Suprapubic skin (tissue), 4 donors: ENCODE data around the gene SOX13. TPM values are rescaled to one million over a fixed set of nuclear protein-coding genes. Genes with fewer than 3 reads are reported as not detected.
A peak's percentile ranks its signal among the peaks of the same experiment; 100 is the strongest.
"Not testable (repeated sequence)": the region's sequence is repeated elsewhere in the genome, so short reads cannot be mapped to it uniquely, and the experiment has no call there.

Source experiments
- DNase-seq, 2 donors: peaks; one replicate each; pipeline ENCODE4 v3.0.0-alpha.2; 2019; ENCODE audit warnings: low spot score in 2 of 2
- H3K27ac ChIP-seq: fragments of 200-600 bp; sonication (generic); one replicate; pipeline ENCODE4 v1.5.1; 2019
- H3K27me3 ChIP-seq: fragments of 200-600 bp; sonication (generic); one replicate; pipeline ENCODE4 v1.5.1; 2019
- H3K36me3 ChIP-seq: fragments of 200-600 bp; sonication (generic); one replicate; pipeline ENCODE4 v1.5.1; 2019
- H3K4me1 ChIP-seq: fragments of 200-600 bp; sonication (generic); one replicate; pipeline ENCODE4 v1.5.1; 2019
- H3K4me3 ChIP-seq: fragments of 200-600 bp; sonication (generic); one replicate; pipeline ENCODE4 v1.5.1; 2019; ENCODE audit warnings: mild to moderate bottlenecking
- H3K9me3 ChIP-seq: fragments of 200-600 bp; sonication (generic); one replicate; pipeline ENCODE4 v1.5.1; 2019
- EP300 ChIP-seq: sonication (generic); formaldehyde crosslinking; IDR thresholded peaks from one replicate; pipeline ENCODE4 v1.6.1; 2017; ENCODE audit warnings: antibody characterized with exemption
- POLR2A ChIP-seq, 2 donors: fragments of 450-650 bp; IDR thresholded peaks; one replicate each; pipeline ENCODE4 v1.6.1; 2017; ENCODE audit warnings: antibody characterized with exemption in 2 of 2, mild to moderate bottlenecking in 2 of 2, moderate library complexity in 2 of 2
- POLR2AphosphoS5 ChIP-seq, 3 donors: sonication (generic); formaldehyde crosslinking; IDR thresholded peaks; one replicate each; pipeline ENCODE4 v1.6.1; 2017; ENCODE audit warnings: antibody characterized with exemption in 3 of 3
- WGBS: methylation state at CpG from one replicate; pipeline ENCODE4 v1.1.5; 2018; 5-methylcytosine and 5-hydroxymethylcytosine counted together
- total RNA-seq, 4 donors: library from RNA; depleted of rRNA; stranded (reverse); fragments of >200 nt; gene quantifications; one replicate each; pipeline ENCODE4 v1.1.0, GENCODE V29; 2016
- TF ChIP-seq, protein P1 (sequence below), 2 donors: fragments of 200-600 bp in 1 of 2; fragments of 450-650 bp in 1 of 2; sonication (generic) in 1 of 2; IDR thresholded peaks; one replicate each; pipeline ENCODE4 v1.5.1; 2016 to 2019; ENCODE audit warnings: antibody characterized with exemption in 2 of 2, mild to moderate bottlenecking in 1 of 2, moderate library complexity in 1 of 2

The SOX13 gene
- total RNA-seq, 4 donors from 2014 or later = 10.1 to 20.6 (median 15.6) TPM

DNA sequence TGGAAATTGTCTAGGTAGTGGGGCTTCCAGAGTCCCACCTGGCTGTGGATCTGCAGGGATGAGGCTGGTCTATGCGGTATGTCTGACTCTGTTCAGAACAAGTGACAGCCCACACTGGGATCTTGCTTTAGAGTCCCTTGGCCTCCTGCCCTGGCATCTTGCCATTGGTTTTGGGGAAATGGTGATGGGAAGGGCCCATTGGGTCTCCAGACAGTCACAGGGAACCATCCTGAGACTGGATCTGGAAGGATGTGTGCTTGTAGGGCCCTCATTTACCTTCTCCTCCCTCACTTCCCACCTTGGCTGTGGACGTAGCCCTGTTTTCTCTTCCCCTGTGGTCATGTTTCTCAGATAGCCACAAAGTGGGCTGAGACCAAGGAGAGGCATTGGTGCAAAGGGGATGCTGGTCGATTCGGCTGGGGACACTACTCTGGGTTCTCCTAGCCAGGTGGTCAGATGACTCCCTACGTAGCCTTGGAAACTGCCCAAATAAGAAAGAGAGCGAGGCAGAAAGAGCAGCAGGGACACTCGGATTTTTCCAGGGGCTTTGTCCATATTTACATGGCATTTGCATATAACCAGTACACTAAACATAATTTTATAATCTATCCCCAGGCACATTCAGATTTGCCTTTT is 15.1 kb downstream of the SOX13 start:
- Histone ChIP-seq H3K27ac (peak overlapping the region; percentile 91), H3K4me1 (peaks cover 73% of the 10 kb centered on the region), H3K9me3 (no peaks in the 10 kb centered on the region), H3K4me3 (peak overlapping the region; percentile 26), H3K36me3 (no peaks in the 10 kb centered on the region), H3K27me3 (no peaks in the 10 kb centered on the region)
- DNase-seq = peak in 1 of 2 donors; percentile 84
- WGBS = 59% methylated on average over 7 of the region's 7 CpGs
- TF ChIP-seq EP300 (no peak), POLR2AphosphoS5 (IDR thresholded peaks at IDR 0.05) (no peak), POLR2A (IDR thresholded peaks at IDR 0.05) (no peak)
- TF ChIP-seq, protein P1, sequence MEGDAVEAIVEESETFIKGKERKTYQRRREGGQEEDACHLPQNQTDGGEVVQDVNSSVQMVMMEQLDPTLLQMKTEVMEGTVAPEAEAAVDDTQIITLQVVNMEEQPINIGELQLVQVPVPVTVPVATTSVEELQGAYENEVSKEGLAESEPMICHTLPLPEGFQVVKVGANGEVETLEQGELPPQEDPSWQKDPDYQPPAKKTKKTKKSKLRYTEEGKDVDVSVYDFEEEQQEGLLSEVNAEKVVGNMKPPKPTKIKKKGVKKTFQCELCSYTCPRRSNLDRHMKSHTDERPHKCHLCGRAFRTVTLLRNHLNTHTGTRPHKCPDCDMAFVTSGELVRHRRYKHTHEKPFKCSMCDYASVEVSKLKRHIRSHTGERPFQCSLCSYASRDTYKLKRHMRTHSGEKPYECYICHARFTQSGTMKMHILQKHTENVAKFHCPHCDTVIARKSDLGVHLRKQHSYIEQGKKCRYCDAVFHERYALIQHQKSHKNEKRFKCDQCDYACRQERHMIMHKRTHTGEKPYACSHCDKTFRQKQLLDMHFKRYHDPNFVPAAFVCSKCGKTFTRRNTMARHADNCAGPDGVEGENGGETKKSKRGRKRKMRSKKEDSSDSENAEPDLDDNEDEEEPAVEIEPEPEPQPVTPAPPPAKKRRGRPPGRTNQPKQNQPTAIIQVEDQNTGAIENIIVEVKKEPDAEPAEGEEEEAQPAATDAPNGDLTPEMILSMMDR (IDR thresholded peaks at IDR 0.05) = no peak

DNA sequence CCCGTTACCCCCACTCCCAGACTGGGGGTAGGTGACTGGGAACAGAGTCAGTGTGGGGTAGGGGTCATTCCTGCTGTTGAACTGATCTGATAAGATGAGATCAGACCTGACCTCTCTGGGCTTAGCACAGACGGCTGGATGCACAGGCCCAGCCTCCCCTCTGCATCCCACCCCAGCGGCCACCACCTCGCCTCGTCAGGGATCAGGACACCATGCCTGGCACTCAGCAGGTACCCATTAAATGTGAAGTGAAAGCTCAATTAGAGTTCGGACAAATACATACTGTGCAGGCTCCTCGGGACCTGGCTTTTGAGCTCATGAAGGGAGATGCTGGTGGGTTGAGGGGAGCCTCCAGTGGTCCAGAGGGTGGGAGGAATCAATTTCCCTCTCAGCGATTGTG is 15.7 kb downstream of the SOX13 start:
- Histone ChIP-seq H3K4me1 (peaks cover 72% of the 10 kb centered on the region), H3K9me3 (no peaks in the 10 kb centered on the region), H3K36me3 (no peaks in the 10 kb centered on the region), H3K4me3 (peak overlapping the region; percentile 26), H3K27ac (peak overlapping the region; percentile 91), H3K27me3 (no peaks in the 10 kb centered on the region)
- DNase-seq = no peak
- no peak for TF ChIP-seq POLR2A (IDR thresholded peaks at IDR 0.05)
- TF ChIP-seq, protein P1 (IDR thresholded peaks at IDR 0.05) = no peak
- no peak for TF ChIP-seq POLR2AphosphoS5 (IDR thresholded peaks at IDR 0.05)
- no peak for TF ChIP-seq EP300
- WGBS = 67% methylated on average over 8 of the region's 8 CpGs

DNA sequence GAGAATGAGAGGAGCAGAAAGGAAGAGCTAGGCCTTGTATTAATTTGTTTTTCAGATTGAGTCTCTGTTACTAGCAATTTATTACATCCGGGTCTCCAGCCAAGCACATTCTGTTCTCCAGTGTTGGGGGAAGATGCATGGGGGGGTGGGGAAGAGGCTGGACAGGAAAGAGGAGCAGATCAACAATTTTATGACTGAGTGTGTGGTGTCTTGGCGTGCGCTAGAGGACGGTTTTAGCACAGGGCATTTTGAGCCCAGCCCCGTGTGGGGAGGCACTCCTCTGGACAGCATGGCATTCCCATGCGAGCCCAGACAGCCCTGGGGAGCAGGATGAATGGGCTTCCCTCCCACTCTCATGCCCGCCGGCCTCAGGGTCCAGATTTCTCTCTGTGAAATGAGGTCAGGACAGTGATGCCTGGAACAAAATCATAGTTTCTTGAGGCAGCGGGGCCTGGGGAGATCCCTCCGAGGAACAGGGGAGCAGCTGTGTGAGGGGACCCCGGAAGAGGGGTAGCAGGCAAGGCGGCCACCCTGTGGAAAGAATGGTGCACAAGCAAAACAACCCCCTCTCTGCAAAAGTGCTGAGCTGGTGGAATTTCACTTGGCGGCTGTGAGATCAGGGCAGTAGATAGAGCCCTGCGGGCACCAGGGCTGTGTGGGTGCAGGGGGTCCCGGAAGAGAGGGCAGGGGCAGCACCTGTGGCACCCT is 16.3 kb downstream of the SOX13 start:
- 56% methylated on average over 15 of the region's 15 CpGs for WGBS
- peak overlapping the region; percentile 91 for H3K27ac ChIP-seq
- TF ChIP-seq POLR2AphosphoS5 (IDR thresholded peaks at IDR 0.05) = no peak
- no peak for TF ChIP-seq EP300
- TF ChIP-seq, protein P1 (IDR thresholded peaks at IDR 0.05) = no peak
- no peak for TF ChIP-seq POLR2A (IDR thresholded peaks at IDR 0.05)
- peak in 1 of 2 donors; percentile 83 for DNase-seq
- H3K4me3 ChIP-seq = peak overlapping the region; percentile 26
- no peaks in the 10 kb centered on the region for H3K36me3 ChIP-seq
- H3K4me1 ChIP-seq = peaks cover 69% of the 10 kb centered on the region
- no peaks in the 10 kb centered on the region for H3K9me3 ChIP-seq
- H3K27me3 ChIP-seq = no peaks in the 10 kb centered on the region

DNA sequence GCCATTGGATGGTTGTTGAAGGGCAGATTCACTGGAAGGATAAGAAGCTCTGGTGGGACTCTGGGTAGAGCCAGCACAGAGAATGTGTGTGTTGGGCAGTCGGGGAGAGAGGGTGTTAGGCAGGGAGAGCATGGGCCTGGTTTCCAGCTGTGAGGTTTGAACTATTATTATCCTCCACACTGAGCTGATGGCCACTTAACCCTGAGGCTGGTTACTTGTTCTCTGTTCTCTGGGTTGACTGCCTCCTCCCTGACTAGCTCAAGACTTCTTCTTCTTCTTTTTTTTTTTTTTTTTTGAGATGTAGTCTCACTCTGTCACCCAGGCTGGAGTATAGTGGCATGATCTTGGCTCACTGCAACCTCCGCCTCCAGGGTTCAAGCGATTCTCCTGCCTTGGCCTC is 17.2 kb downstream of the SOX13 start:
- not testable (repeated sequence) for H3K27me3 ChIP-seq, H3K4me3 ChIP-seq, DNase-seq, H3K36me3 ChIP-seq, H3K9me3 ChIP-seq
- whole genome bisulfite sequencing = 91% methylated on average over 3 of the region's 3 CpGs
- Histone ChIP-seq H3K27ac (peak overlapping the region; percentile 91), H3K4me1 (peaks cover 64% of the 10 kb centered on the region)

DNA sequence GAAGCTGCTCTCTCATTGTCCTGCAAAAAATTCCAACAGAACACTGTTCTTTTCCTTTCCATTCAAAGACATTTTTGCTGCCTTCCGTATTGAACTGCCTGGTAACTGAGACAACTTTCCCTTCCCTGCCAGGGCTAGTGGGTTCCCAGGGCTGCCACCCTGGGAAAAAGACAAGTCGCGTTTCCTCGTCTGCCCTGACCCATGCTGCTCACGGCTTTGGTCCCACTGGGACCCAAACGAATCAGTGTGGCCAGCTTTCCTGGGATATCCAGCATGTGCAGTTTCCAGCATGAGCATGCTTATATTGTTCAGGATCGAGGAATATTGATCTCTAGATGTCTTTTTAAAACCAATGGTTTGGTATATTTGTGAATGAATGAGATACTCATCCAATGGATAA is 18.2 kb downstream of the SOX13 start:
- 82% methylated on average over 7 of the region's 7 CpGs for WGBS
- no peaks in the 10 kb centered on the region for H3K9me3 ChIP-seq
- peak overlapping the region; percentile 7 for H3K27ac ChIP-seq
- TF ChIP-seq, protein P1 (IDR thresholded peaks at IDR 0.05) = no peak
- TF ChIP-seq POLR2AphosphoS5 (IDR thresholded peaks at IDR 0.05) (no peak), POLR2A (IDR thresholded peaks at IDR 0.05) (no peak), EP300 (no peak)
- no peaks in the 10 kb centered on the region for H3K36me3 ChIP-seq
- H3K27me3 ChIP-seq = no peaks in the 10 kb centered on the region
- H3K4me1 ChIP-seq = peaks cover 60% of the 10 kb centered on the region
- no peak for DNase-seq
- no peak overlapping the region for H3K4me3 ChIP-seq
